Esophagus muscularis mucosa (tissue), 4 donors: ENCODE measurements around the gene TOX2. TPM values are rescaled to one million over a fixed set of nuclear protein-coding genes. Genes with fewer than 3 reads are reported as not detected.

Experiments
- DNase-seq: peaks from one replicate; pipeline ENCODE4 v3.0.0-alpha.2; 2017; ENCODE audit errors: extremely low spot score
- H3K27ac ChIP-seq, 4 donors: fragments of 200-600 bp; sonication (generic); replicated peaks in 1 of 4; 1 replicate in 3 of 4; 2 replicates in 1 of 4; pipeline ENCODE4 v1.5.1; 2016 to 2019; ENCODE audit warnings: mild to moderate bottlenecking in 1 of 4
- H3K27me3 ChIP-seq, 4 donors: fragments of 200-600 bp; sonication (generic); one replicate each; pipeline versions ENCODE4 v1.5.1 to v1.6.0; 2016 to 2019
- H3K36me3 ChIP-seq, 4 donors: fragments of 200-600 bp; sonication (generic); one replicate each; pipeline ENCODE4 v1.5.1; 2016 to 2019
- H3K4me1 ChIP-seq, 4 donors: fragments of 200-600 bp; sonication (generic); one replicate each; pipeline ENCODE4 v1.5.1; 2016 to 2019
- H3K4me3 ChIP-seq, 4 donors: fragments of 200-600 bp; sonication (generic); 1 replicate in 2 of 4; 2 replicates in 2 of 4; pipeline ENCODE4 v1.5.1; 2016 to 2019; ENCODE audit warnings: mild to moderate bottlenecking in 4 of 4, moderate library complexity in 1 of 4
- H3K9me3 ChIP-seq, 4 donors: fragments of 200-600 bp; sonication (generic); 1 replicate in 3 of 4; 2 replicates in 1 of 4; pipeline ENCODE4 v1.5.1; 2016 to 2019
- CTCF ChIP-seq, 3 experiments: fragments of 200-600 bp in 2 of 3; fragments of 450-650 bp in 1 of 3; sonication (generic) in 2 of 3; IDR thresholded peaks; one replicate each; pipeline ENCODE4 v1.5.1; 2017 to 2019; ENCODE audit warnings: antibody characterized with exemption in 3 of 3, mild to moderate bottlenecking in 2 of 3, moderate library complexity in 1 of 3
- EP300 ChIP-seq: sonication (generic); formaldehyde crosslinking; IDR thresholded peaks from one replicate; pipeline ENCODE4 v1.6.1; 2017; ENCODE audit warnings: antibody characterized with exemption
- POLR2A ChIP-seq: fragments of 450-650 bp; IDR thresholded peaks from one replicate; pipeline ENCODE4 v1.6.1; 2017; ENCODE audit warnings: antibody characterized with exemption, moderate library complexity, mild to moderate bottlenecking, low read depth
- POLR2AphosphoS5 ChIP-seq, 2 donors: sonication (generic); formaldehyde crosslinking; IDR thresholded peaks; one replicate each; pipeline ENCODE4 v1.6.1; 2017; ENCODE audit warnings: antibody characterized with exemption in 2 of 2
- WGBS: methylation state at CpG from one replicate; pipeline ENCODE4 v1.1.5; 2018; 5-methylcytosine and 5-hydroxymethylcytosine counted together
- intact Hi-C: fragments of 100-400 bp; cut with DNase I; formaldehyde crosslinking; loops from one replicate; pipeline ENCODE4 v1.15.1; 2023
- small RNA-seq, 3 donors: library from RNA; depleted of rRNA; stranded (forward); fragments of <200 nt; gene quantifications; one replicate each; pipeline ENCODE3, GENCODE V24; 2016
- total RNA-seq, 4 donors: library from RNA; depleted of rRNA; stranded (reverse); fragments of >200 nt; gene quantifications; one replicate each; pipeline versions ENCODE4 v1.1.0 to v1.2.1, GENCODE V29; 2016

The TOX2 gene
- total RNA-seq, 4 donors from 2014 or later = 19.4 to 39.5 (median 32.8) TPM

- Histone ChIP-seq H3K27ac (peak overlapping the region; percentile 71 to 81 (median 75)), H3K4me3 (no peak overlapping the region), H3K4me1 (peaks cover 32 to 86% (median 82%) of the 10 kb centered on the region in 4 donors), H3K27me3 (peaks cover 0 to 15% (median 7%) of the 10 kb centered on the region in 4 donors), H3K36me3 (peaks cover 0 to 32% (median 14%) of the 10 kb centered on the region in 4 donors), H3K9me3 (no peaks in the 10 kb centered on the region)
- WGBS = 74% methylated on average over 7 of the region's 7 CpGs
- TF ChIP-seq EP300 (no peak), POLR2AphosphoS5 (IDR thresholded peaks at IDR 0.05) (no peak), CTCF (IDR thresholded peaks at IDR 0.05) (no peak), POLR2A (no peak)
- DNase-seq = no peak
- intact Hi-C loops = loop anchor here (10.0 kb wide), 1 partner anchor 190 kb away; no protein-coding TSS in a partner anchor
Observed at GRCh38 chr20:44115181-44115580, 200.5 kb downstream of the TOX2 start.

GRCh38 chr20:44115762-44116644 lies 201.4 kb downstream of the TOX2 start:
- no peak for DNase-seq
- H3K9me3 ChIP-seq = no peaks in the 10 kb centered on the region
- H3K27ac ChIP-seq = peak overlapping the region; percentile 71 to 81 (median 75)
- peaks cover 32 to 93% (median 90%) of the 10 kb centered on the region in 4 donors for H3K4me1 ChIP-seq
- peaks cover 0 to 32% (median 14%) of the 10 kb centered on the region in 4 donors for H3K36me3 ChIP-seq
- TF ChIP-seq POLR2AphosphoS5 (IDR thresholded peaks at IDR 0.05) (no peak), EP300 (no peak), POLR2A (no peak), CTCF (IDR thresholded peaks at IDR 0.05) (no peak)
- 55% methylated on average over 2 of the region's 76 CpGs for WGBS
- peaks cover 0 to 15% (median 7%) of the 10 kb centered on the region in 4 donors for H3K27me3 ChIP-seq
- intact Hi-C loops = loop anchor here (2.0 to 10.0 kb wide), 2 partner anchors 75 to 189 kb away; no protein-coding TSS in a partner anchor
- no peak overlapping the region for H3K4me3 ChIP-seq

GRCh38 chr20:44117296-44118184 lies 202.9 kb downstream of the TOX2 start:
- TF ChIP-seq POLR2AphosphoS5 (IDR thresholded peaks at IDR 0.05) (no peak), CTCF (IDR thresholded peaks at IDR 0.05) (no peak), POLR2A (no peak), EP300 (no peak)
- intact Hi-C loops = loop anchor here (2.0 to 10.0 kb wide), 2 partner anchors 73 to 187 kb away; no protein-coding TSS in a partner anchor
- H3K27me3 ChIP-seq = peaks cover 0 to 15% (median 7%) of the 10 kb centered on the region in 4 donors
- peak overlapping the region; percentile 71 to 81 (median 75) for H3K27ac ChIP-seq
- H3K9me3 ChIP-seq = no peaks in the 10 kb centered on the region
- H3K36me3 ChIP-seq = peaks cover 0 to 28% (median 13%) of the 10 kb centered on the region in 4 donors
- peaks cover 27 to 95% (median 90%) of the 10 kb centered on the region in 4 donors for H3K4me1 ChIP-seq
- DNase-seq = no peak
- 72% methylated on average over 8 of the region's 8 CpGs for WGBS
- H3K4me3 ChIP-seq = no peak overlapping the region

GRCh38 chr20:44118185-44119033 lies 203.8 kb downstream of the TOX2 start:
- peak overlapping the region; percentile 71 to 81 (median 75) for H3K27ac ChIP-seq
- WGBS = 75% methylated on average over 6 of the region's 9 CpGs
- no peak for DNase-seq

More at GRCh38 chr20:44118185-44119033, 203.8 kb downstream of the TOX2 start:
- H3K36me3 ChIP-seq = peaks cover 0 to 24% (median 10%) of the 10 kb centered on the region in 4 donors
- peaks cover 0 to 17% (median 7%) of the 10 kb centered on the region in 4 donors for H3K27me3 ChIP-seq
- intact Hi-C loops = loop anchor here (10.0 kb wide), 1 partner anchor 186 kb away; no protein-coding TSS in a partner anchor
- no peaks in the 10 kb centered on the region for H3K9me3 ChIP-seq
- TF ChIP-seq POLR2A (no peak), POLR2AphosphoS5 (IDR thresholded peaks at IDR 0.05) (no peak)
- H3K4me1 ChIP-seq = peaks cover 34 to 95% (median 90%) of the 10 kb centered on the region in 4 donors
- no peak overlapping the region for H3K4me3 ChIP-seq

Small RNA genes within 50 kb of the gene (small RNA-seq; reads per million reads assigned to genes)
- 0 reads per million in 3 donors for gene RN7SL443P

Other genes with a start within 250 kb of the TOX2 start
- under 1 TPM in 3 of 4 donors, not detected in 1; 0.11 to 0.33 (median 0.19) TPM for gene MYBL2, start 247.7 kb upstream of the TOX2 start, total RNA-seq
- gene GTSF1L, start 187.8 kb upstream of the TOX2 start, total RNA-seq = not detected